GM11168 (cell line): ENCODE results near the gene NAP1L4.
"Not testable (repeated sequence)": the region's sequence is repeated elsewhere in the genome, so short reads cannot be mapped to it uniquely, and the experiment has no call there.

Source experiments
- in situ Hi-C: fragments of 300-500 bp; cut with MboI; formaldehyde crosslinking; loops from one replicate; pipeline ENCODE4 v1.12.0; 2022; ENCODE audit warnings: low sequenced_read_pairs; ENCODE audit not compliant: unreplicated experiment

Gene NAP1L4

DNA sequence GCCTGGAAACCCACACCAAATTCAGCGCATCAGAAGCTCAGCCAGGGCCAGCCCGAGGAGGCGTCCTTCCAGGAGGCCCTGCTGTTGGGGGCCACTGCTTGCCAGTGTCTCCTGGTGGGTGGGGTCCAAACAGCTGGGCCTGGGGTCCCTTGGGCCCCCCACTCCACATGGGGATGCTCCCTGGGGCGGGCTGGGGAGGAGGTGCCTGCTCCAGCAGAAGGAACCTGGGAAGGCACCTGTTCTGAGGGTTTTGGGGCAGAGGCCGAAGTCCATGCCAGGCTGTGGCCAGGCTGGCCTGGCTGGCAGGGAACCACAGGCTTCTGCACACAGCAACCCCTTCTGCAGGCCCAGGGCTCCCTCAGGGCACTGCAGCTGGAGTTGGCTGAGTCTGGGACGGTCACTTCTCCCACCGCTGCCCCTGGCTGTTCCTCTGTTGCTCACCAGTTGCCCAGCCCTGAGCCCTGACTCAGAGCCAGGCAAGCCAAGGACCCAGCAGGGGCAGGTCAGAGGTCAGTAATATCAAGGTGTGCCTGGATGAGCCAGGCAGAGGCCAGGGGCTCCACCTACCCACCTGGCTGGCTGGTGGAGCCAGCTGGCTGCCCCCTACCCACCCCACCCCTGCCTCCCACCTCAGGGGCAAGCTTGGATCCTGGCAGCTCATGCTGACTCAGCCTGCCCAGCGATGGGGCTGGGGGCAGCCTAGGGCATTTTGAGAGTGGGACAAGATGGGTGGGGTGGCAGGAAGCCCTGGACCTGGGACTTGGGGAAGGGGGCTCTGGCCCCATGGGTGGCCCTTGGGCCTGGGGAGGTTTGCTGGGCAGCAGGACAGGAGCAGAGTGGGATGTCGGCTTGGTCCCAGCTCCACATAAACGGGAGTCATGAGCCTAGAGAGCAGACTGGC lies 51.0 kb downstream of the NAP1L4 start:
- in situ Hi-C loops = no loop called here

DNA sequence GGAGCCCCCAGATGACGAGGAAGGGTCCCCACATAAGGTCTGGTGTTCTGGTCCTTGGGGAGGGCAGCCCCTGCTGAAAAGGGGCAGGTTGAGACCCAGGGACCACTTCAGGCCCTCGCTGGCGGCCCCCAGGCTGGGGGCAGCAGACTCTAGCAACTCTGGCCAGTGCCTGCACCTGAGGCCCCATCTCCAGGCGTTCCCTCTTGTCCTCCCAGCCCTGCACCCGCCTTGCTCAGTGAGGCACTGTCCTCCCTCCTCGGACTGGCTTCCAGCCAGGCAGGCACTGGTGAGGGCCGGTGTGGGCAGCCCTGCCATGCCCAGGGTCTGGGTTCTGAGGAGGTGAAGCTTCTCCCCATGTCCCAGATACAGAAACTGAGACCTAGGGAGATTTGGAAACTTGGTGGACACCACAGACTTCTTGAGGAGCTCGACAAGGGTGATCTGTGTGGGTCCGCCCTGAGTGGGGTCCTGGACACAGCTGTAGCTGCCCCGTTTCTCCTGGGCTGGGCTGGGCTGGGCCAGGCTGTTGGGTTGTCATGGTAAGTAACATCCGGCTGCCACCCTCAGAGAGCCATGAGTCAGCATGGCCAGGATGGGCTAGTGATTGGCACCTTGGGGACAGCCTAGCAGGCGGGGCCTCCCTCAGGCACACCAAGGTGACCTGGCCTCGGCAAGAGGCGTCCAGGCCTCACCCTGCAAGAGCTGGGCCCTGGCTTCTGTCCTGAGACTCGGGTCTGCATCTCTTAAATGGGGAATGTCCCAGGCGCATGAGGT lies 51.8 kb downstream of the NAP1L4 start:
- in situ Hi-C loops = no loop called here

DNA sequence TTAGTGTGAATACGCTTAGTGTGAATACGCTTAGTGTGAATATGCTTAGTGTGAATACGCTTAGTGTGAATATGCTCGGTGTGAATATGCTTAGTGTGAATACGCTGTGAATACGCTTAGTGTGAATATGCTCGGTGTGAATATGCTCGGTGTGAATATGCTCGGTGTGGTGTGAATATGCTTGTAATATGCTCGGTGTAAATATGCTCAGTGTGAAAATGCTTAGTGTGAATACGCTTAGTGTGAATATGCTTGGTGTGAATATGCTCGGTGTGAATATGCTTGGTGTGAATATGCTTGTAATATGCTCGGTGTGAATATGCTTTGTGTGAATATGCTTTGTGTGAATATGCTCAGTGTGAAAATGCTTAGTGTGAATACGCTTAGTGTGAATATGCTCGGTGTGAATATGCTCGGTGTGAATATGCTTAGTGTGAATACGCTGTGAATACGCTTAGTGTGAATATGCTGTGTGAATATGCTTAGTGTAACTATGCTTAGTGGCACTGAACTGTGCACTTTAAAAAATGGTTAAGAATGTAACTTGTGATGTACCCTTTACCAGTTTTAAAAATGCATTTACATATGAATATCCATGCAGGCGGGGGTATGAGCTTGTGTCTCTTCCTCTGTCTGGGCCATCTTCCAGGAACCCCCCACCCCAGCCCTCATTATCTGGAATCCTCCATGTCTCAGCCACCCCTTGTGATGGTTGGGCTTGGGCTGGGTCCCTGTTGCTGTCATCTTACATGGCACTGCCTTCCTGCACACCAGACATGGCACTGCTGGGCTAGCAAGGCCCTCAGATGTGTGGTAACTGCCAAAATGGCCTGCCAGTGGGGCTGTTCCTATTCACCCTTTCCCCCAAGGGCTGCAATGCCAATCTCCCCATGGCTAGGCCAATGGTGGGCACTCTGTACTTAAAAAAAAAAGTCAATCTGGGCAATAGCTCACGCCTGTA lies 53.4 kb downstream of the NAP1L4 start:
- in situ Hi-C loops = not testable (repeated sequence)

DNA sequence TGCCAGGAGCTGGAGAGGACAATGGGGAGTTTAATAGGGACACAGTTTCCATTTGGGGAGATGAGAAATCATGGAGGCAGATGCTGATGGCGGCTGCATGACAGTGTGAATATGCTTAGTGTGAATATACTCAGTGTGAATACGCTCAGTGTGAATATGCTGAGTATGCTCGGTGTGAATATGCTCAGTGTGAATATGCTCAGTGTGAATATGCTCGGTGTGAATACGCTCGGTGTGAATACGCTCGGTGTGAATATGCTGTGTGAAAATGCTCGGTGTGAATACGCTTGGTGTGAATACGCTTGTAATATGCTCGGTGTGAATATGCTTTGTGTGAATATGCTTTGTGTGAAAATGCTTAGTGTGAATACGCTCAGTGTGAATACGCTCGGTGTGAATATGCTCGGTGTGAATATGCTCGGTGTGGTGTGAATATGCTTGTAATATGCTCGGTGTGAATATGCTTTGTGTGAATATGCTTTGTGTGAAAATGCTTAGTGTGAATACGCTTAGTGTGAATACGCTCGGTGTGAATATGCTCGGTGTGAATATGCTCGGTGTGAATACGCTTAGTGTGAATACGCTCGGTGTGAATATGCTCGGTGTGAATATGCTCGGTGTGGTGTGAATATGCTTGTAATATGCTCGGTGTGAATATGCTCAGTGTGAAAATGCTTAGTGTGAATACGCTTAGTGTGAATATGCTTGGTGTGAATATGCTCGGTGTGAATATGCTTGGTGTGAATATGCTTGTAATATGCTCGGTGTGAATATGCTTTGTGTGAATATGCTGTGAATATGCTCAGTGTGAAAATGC lies 54.3 kb downstream of the NAP1L4 start:
- in situ Hi-C loops = not testable (repeated sequence)

DNA sequence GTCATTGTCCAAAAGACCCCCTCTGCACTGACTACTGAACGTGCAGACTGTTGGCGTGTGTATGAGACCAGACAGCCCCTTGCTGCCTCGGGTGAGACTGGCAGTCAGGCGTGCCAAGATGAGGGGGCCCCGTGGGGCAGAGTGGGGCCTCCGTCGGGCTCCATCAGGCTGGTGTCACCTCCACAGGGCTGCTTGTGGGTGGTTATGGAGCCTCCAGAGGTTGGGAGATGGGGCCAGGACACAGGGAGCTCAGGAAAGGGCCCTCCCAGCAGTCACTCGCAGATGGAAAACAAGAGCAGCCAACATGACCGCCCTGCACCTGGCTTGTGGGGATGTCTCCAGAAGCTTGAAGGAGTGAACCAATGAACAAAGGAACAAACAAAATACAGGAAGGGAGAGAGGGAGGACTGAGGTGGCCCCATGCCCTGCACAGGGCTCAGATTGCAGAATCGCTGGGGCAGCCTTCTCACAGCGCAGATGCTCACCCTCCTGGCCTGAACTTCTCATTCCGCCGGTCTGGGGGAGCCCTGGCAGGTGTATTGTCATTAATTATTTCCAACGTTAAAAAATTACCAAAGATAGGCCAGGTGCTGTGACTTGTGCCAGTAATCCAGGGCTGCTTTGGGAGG lies 57.4 kb downstream of the NAP1L4 start:
- in situ Hi-C loops = no loop called here

DNA sequence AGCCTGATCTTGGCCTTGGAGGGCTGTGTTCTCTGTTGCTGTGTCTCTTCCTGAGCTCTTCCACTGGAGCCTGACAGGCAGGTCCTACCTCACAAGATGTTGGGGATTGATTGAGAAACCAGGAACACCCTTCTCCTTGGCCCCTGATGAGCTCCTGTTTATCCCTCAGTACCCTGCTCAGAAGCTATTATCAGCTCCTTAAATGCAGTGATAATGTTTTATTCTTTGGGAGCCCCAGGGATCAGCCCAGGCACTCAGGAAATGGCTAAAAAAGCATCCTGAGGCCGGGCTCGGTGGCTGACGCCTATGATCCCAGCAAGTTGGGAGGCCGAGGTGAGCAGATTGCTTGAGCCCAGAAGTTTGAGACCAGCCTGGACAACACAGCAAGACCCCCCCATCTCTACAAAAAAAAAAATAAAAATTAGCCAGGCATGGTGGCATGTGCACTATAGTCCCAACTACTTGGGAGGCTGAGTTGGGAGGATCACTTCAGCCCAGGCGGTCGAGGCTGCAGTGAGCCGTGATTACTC lies 58.0 kb downstream of the NAP1L4 start:
- in situ Hi-C loops = no loop called here

DNA sequence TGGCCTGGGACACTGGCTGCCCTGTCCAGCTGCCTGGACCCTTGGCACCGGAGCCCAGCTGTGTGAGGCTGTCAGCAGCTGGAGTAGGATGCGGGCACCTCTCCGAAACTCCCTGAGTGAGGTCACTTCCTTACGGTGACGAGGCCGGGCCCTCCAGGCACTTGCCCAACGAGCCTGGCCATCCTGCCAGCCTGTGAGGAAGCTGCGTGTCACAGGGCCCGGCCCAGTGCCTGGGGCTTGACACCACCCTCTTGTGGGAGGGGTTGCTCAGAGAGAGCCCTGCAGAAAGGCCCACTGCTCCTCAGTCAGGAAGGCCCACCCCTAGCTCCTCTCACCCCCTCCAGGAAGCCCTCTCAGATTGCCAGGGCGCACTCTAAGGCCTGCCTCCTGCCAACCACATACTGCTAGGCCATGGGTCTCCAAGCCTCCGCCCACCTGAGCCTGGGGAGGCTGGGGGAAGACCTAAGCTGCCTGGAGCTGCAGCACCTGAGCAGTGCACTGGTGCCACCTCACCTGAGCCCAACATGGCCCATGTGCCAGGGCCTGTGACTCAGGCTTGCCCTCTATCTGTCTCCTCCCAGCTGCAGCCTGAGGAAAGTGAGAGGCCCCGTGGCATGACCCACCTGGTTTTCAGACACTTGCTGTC lies 58.6 kb downstream of the NAP1L4 start:
- in situ Hi-C loops = no loop called here

DNA sequence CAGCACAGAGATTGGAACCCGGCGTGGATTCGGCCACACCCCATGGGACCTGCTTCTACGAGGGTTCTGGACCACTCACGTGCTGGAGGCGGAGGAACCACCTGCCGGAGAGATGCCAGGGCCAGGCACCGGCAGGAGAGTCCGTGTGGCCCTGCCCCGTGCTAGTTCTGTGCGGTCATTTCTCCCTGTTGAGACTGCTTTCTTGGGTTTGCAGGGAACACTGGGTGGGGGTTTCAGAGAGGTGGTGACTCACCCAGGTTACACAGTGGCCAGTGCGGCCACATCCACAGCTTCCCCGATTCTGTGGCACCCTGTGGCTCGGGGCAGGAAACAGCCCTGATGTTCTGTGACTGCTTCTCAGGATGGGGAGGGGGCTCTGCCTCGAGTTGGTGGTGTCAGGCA lies 59.3 kb downstream of the NAP1L4 start:
- in situ Hi-C loops = no loop called here

DNA sequence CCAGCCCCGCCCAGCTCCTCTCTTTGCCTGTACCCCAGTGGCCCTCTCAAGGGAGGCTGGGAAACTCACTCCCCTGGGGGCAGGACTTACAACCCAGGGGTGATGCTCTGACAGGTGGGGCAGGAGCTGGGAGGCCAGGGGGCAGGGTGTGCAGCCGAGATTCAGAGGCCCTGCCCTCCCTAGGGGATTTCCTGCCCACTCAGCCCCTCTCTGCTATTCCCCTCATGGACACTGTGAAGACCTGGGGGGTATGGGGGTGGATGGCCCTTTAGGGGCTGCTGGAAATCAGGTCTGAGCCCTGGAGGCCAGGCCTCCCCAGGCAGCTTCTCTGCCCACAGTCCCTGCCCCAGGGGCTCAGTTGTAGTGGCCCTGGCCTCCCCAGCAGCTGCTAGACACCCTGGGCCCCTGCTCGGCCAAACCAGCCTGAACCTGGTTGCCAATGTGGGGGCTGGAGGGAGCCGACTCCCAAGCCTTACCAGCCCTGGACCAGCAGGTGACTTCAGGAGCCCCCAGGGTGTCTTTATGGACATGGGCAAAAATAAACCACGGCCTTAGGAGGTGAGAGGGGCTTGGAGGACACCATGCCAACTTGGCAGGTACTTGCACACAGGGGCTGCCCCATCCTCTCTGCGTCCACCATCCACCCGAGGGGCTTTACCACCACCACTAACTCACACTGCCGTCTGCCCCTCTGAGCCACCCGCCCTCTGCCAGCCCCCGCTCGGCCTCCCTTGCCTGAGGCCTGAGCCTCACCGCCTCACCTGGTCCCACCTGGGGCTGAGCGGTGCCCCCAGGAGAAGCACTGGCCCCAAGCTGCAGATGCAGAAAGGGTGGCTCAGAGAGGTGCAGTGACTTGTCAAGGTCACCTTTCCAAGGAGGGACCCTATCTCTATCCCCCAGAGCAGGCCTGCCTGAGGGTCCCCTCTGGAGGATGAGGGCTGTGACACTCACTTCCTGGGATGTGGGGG lies 60.1 kb downstream of the NAP1L4 start:
- in situ Hi-C loops = no loop called here

DNA sequence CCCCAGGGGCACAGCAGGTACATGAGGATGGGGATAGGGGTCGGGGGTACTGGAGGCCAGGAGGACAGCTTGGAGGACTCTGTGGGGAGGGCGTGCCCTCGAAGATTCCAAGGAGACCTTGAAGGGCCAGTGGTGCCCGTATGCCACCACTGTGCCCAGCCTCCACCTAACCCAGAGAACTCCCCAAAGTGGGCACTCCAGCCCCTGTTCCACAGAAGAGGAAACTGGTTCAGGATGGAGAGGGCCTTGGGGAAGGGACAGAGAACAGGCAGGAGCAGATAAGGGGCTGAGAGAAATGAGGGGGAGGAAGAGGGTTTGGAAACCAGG lies 60.7 kb downstream of the NAP1L4 start:
- in situ Hi-C loops = no loop called here

DNA sequence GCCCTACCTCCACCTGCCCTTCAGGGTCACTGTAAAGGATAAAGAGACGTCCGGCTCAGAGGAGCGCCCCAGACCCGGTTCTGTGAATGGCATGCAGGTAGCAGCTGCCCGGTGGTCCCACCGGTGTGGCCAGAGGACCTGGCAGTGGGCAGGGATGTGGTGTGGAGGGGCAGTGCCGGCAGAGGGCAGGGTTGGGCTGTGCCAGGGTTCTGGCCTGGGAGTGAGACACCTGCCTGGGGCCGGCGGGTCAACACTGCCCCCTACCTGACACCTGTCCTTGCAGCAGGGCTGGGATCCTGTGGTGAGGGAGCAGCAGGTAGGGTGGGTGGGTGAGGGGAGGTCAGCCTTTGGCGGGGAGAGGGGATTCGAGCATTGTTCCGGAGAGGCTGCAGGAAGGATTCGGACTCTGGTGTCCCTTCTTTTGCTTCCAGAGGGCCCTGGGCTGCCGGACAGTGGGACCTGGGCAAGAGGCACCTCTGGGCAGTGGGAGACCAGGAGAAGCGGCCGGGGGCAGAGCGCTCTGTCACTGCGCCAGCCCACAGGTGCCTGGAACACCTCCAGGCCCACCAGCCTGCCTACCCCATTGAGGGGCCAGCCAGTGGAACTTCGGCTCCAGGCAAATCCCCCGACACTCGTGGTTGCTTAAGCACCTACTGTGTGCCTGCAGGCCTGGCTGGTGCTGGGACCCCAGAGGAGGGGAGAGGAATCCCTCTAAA lies 61.3 kb downstream of the NAP1L4 start:
- in situ Hi-C loops = no loop called here

DNA sequence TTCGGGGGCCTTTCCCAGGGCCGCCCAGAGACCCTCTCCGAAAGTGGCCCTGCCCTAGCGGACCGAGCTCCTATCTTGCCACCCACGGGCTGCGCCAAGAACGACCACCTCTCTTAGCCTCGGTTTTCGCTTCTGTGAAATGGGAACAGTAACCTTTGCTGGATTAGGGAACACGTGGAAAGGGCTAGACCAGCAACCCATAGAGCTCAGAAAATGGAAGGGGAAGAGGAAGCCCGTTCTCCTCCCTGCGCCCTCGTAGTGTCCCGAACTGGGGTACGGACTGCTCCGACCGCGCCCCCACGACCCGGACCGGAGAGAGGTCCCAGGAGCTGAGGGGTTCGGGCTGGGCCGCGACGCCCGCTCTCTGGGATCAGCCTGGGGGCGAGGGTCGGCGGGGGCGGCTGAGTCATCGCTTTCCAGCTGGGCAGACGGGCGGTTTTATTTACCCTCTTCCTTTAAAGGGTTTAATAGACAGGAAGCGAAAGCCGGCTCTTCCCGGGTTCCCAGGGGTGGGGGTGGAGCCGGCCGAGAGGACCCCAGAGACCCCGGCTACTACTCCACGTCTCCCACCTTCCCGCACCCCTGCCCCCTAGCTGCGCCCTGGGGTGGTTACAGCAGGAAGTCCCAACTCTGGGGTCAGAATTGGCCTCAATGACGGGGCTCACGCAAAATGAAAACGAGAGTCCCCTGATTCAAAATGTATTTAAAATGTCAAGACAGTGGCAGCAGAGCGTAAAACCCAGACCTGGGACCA lies 62.0 kb downstream of the NAP1L4 start:
- in situ Hi-C loops = no loop called here

DNA sequence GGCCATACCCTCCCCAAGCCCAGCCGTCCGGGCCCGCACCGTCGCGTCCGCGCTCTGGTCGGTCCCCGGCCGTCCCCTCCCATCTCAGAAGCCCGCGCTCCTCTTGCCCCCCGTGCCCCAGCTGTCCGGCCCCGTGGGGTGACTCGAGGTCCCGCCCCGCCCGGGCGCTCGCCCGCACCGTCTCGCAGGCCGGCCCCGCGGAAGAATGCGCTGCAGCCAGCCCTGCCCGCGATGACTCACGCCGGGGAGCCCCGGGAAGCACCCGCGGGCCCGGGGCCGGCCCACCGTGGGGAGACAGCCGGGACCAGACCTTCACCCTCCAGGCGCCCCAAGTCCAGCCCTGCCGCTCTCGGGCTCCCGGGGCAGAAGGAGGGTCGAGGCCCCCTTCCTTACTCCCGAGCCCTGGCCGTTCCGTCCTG lies 62.6 kb downstream of the NAP1L4 start:
- in situ Hi-C loops = no loop called here

DNA sequence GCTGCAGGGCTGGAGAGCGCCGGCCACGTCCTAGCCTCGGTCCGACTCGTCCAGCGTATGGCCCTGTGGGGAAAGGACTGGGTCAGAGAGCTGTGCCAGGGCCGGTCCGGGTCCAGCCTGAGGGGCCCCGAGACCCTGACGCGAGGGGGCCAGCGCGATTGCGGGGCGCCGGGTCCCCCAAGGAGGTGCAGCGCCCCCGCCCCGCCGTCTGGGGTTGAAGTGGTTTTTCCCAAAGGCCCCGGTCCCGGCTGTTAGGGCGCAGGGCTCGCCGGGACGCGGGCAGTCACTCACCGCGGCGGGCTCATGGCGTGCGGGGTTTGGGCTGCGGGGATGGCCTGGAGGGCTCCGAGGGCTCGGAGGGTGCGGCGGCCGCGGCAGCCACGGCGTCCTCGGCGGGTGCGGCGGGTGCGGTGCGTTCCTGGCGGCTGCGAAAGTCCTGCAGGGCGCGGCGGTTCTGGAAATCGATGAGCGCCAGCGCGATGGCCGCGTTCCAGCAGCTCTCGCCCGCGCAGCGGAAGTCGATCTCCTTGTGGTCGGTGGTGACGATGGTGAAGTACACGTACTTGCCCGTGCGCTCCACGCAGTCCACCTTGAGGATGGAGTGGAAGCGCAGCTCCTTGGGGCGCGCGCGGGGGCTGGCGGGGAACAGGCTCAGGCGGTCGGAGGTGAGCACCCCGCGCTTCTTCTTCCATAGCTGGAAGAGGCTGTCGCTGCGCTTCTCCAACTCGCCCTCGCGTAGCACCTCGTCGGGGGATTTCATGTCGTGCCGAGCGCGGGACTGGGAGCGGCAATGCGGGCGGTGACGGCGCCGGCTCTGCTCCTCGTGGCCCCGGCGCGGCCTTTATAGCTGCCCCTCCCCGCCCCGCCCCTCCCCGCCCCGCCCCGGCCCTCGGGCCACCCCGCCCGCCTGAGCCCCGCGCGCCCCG lies 63.3 kb downstream of the NAP1L4 start, which contains the start of gene PHLDA2:
PHLDA2 (minus strand) TSS at position 816 of the 926 bp plus-strand sequence; CDS start at position 760, 56 bp downstream.
- in situ Hi-C loops = no loop called here
